ENCODE results near the gene ATMIN. TPM values are rescaled to one million over a fixed set of nuclear protein-coding genes. Genes with fewer than 3 reads are reported as not detected.

Gene ATMIN
- polyA plus RNA-seq, 1 of the 3 experiments (the other 2 are of a cell fraction) = 15.3 TPM

DNA sequence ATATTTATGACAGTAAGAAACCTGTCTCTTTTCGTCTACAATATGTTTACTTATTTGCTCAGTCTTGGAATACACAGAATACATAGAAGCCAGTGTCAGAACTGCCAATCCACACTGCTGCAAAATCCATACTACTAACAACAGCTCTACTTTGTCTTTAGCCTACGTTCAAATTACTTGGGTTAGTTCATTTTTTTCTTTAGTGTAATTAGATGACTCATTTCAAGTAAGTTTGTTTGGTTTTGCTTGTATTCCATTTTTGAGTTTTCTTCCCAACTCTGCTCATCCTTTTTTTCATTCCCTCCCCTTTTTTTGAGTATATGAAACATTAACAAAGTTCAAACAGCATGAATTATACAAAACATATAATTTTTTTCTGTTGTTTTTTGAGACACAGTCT is 45.8 kb upstream of the ATMIN start:
- Histone ChIP-seq H3K27ac (ENCODE audit: low read depth in 2 of 2, low read length in 1 of 2) (no peak overlapping the region), H3F3A (replicated peaks; ENCODE audit: insufficient read depth) (peaks cover 23% of the 10 kb centered on the region), H3K9ac (no peak overlapping the region), H4K20me1 (ENCODE audit: insufficient read depth) (no peaks in the 10 kb centered on the region), H3K79me2 (ENCODE audit: insufficient read depth) (peaks cover 86% of the 10 kb centered on the region), H3K4me2 (no peak overlapping the region), H3K4me3 (ENCODE audit: low read depth in 2 of 2, low read length in 1 of 2) (no peak overlapping the region), H3K9me2 (no peaks in the 10 kb centered on the region), H3K4me1 (ENCODE audit: control insufficient read depth in 1 of 2, insufficient read depth in 2 of 2, low read depth in 1 of 2, low read length in 1 of 2) (peaks cover 2 to 13% of the 10 kb centered on the region in 2 experiments; a peak in 3 of 4 replicates), H2AFZ (ENCODE audit: low read depth) (no peak overlapping the region), H3K9me3 (no peaks in the 10 kb centered on the region), H3K36me3 (replicated peaks in 1 of 2; ENCODE audit: control insufficient read depth in 1 of 2, insufficient read depth in 2 of 2, low read length in 1 of 2) (peaks cover 0 to 5% of the 10 kb centered on the region in 2 experiments), H3K27me3 (ENCODE audit: insufficient read depth) (no peaks in the 10 kb centered on the region)
- WGBS (ENCODE audit: low lambda C conversion rate) = 42% methylated on average over 2 of the region's 2 CpGs
- ChIA-PET CTCF (interaction anchor here (1.9 to 3.1 kb wide), 2 partner anchors 14 to 16 kb away, joined by 8 to 9 read pairs; no protein-coding TSS in a partner anchor), POLR2A (interaction anchor here (0.9 kb wide), 1 partner anchor 88 kb away, joined by 3 read pairs; no protein-coding TSS in a partner anchor)
- TF ChIP-seq CTCF (IDR thresholded peaks at IDR 0.05) = no peak
- DNase-seq = no peak

DNA sequence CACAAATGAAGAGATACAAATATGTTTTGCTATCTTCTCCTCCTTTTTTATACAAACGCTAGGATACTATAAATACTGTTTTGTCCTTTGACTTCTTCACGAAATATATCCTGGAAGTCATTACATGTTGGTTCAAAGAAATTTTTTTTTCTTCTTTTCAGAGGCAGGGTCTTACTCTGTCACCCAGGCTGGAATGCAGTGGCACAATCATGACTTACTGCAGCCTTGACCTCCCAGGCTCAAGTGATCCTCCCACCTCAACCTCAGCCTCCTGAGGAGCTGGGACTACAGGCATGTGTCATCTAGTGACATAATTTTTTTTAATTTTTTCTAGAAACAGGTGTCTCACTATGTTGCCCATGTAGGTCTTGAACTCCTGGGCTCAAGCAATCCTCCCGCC is 45.1 kb upstream of the ATMIN start:
- Histone ChIP-seq H3K9ac (no peak overlapping the region), H3K27me3 (ENCODE audit: insufficient read depth) (no peaks in the 10 kb centered on the region), H4K20me1 (ENCODE audit: insufficient read depth) (no peaks in the 10 kb centered on the region), H2AFZ (ENCODE audit: low read depth) (no peak overlapping the region), H3F3A (replicated peaks; ENCODE audit: insufficient read depth) (peaks cover 23% of the 10 kb centered on the region), H3K4me2 (no peak overlapping the region), H3K4me3 (ENCODE audit: low read depth in 2 of 2, low read length in 1 of 2) (no peak overlapping the region), H3K9me2 (no peaks in the 10 kb centered on the region), H3K27ac (ENCODE audit: low read depth in 2 of 2, low read length in 1 of 2) (no peak overlapping the region), H3K36me3 (replicated peaks in 1 of 2; ENCODE audit: control insufficient read depth in 1 of 2, insufficient read depth in 2 of 2, low read length in 1 of 2) (peaks cover 0 to 5% of the 10 kb centered on the region in 2 experiments), H3K79me2 (ENCODE audit: insufficient read depth) (peaks cover 91% of the 10 kb centered on the region), H3K4me1 (ENCODE audit: control insufficient read depth in 1 of 2, insufficient read depth in 2 of 2, low read depth in 1 of 2, low read length in 1 of 2) (peaks cover 2 to 13% of the 10 kb centered on the region in 2 experiments; a peak in 3 of 4 replicates), H3K9me3 (no peaks in the 10 kb centered on the region)
- 92% methylated on average over 3 of the region's 3 CpGs for WGBS (ENCODE audit: low lambda C conversion rate)
- no peak for DNase-seq
- CTCF ChIA-PET = interaction anchor here (1.9 to 3.1 kb wide), 2 partner anchors 14 to 16 kb away, joined by 8 to 9 read pairs; no protein-coding TSS in a partner anchor
- POLR2A ChIA-PET = no interaction called here
- TF ChIP-seq RFX5 (IDR thresholded peaks at IDR 0.05; ENCODE audit: low read length) = no peak

DNA sequence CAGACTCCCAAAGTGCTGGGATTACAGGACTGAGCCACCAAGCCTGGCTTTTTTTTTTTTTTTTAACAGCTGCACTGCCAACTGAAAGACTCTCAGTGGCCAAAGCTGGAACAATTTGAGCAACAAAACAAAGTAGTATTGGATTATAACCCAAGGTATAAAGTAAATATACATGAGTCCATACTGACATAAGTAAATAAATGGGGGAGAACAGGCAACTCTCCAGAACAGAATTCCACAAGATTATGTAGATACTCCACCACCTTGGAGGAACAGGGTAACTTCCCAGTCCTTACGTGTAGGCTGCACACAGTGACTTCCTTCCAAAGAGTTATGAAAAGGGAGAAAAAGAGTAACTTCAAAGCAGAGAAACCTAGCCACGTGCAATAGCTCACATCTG is 44.7 kb upstream of the ATMIN start:
- peaks cover 23% of the 10 kb centered on the region for H3F3A ChIP-seq (replicated peaks; ENCODE audit: insufficient read depth)
- no peaks in the 10 kb centered on the region for H3K9me3 ChIP-seq
- H2AFZ ChIP-seq (ENCODE audit: low read depth) = no peak overlapping the region
- no peaks in the 10 kb centered on the region for H3K9me2 ChIP-seq
- TF ChIP-seq, protein P1, sequence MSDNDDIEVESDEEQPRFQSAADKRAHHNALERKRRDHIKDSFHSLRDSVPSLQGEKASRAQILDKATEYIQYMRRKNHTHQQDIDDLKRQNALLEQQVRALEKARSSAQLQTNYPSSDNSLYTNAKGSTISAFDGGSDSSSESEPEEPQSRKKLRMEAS (IDR thresholded peaks at IDR 0.05; ENCODE audit: low read depth) = no peak
- TF ChIP-seq TCF12 (IDR thresholded peaks at IDR 0.05) = no peak
- TF ChIP-seq ELF1 (IDR thresholded peaks at IDR 0.05) = no peak
- TF ChIP-seq IRF3 (IDR thresholded peaks at IDR 0.05; ENCODE audit: low read depth, low read length) = no peak
- TF ChIP-seq EP300 (IDR thresholded peaks at IDR 0.05; ENCODE audit: borderline replicate concordance in 1 of 2, low read depth in 1 of 2, low read length in 1 of 2) = no peak
- TF ChIP-seq RFX5 (IDR thresholded peaks at IDR 0.05; ENCODE audit: low read length) = no peak
- no peak for TF ChIP-seq GATA2 (CRISPR knock-in tag; IDR thresholded peaks at IDR 0.05)
- TF ChIP-seq ZBTB33 (IDR thresholded peaks at IDR 0.05; ENCODE audit: borderline replicate concordance, low read depth) = no peak
- TF ChIP-seq PBX3 (IDR thresholded peaks at IDR 0.05) = no peak
- no peak for TF ChIP-seq NRF1 (IDR thresholded peaks at IDR 0.05; ENCODE audit: low read depth, low read length)
- 92% methylated on average over 2 of the region's 2 CpGs for WGBS (ENCODE audit: low lambda C conversion rate)
- no peak overlapping the region for H3K4me3 ChIP-seq (ENCODE audit: low read depth in 2 of 2, low read length in 1 of 2)
- H3K79me2 ChIP-seq (ENCODE audit: insufficient read depth) = peaks cover 91% of the 10 kb centered on the region
- H3K27ac ChIP-seq (ENCODE audit: low read depth in 2 of 2, low read length in 1 of 2) = no peak overlapping the region
- H4K20me1 ChIP-seq (ENCODE audit: insufficient read depth) = no peaks in the 10 kb centered on the region
- peaks cover 0 to 5% of the 10 kb centered on the region in 2 experiments for H3K36me3 ChIP-seq (replicated peaks in 1 of 2; ENCODE audit: control insufficient read depth in 1 of 2, insufficient read depth in 2 of 2, low read length in 1 of 2)
- no peak overlapping the region for H3K4me2 ChIP-seq
- POLR2A ChIA-PET = no interaction called here
- no peak for DNase-seq
- CTCF ChIA-PET = interaction anchor here (1.9 to 3.1 kb wide), 2 partner anchors 13 to 17 kb away, joined by 8 to 9 read pairs; no protein-coding TSS in a partner anchor
- H3K27me3 ChIP-seq (ENCODE audit: insufficient read depth) = no peaks in the 10 kb centered on the region
- peaks cover 2 to 13% of the 10 kb centered on the region in 2 experiments; a peak in 3 of 4 replicates for H3K4me1 ChIP-seq (ENCODE audit: control insufficient read depth in 1 of 2, insufficient read depth in 2 of 2, low read depth in 1 of 2, low read length in 1 of 2)
- no peak overlapping the region for H3K9ac ChIP-seq

Data from SK-N-SH (cell line).